AG04450 (cell line): ENCODE measurements around the gene PTP4A1. TPM values are rescaled to one million over a fixed set of nuclear protein-coding genes. Genes with fewer than 3 reads are reported as not detected.

Source experiments
- CTCF ChIA-PET: fragments of 300-600, 350-600 bp; formaldehyde crosslinking; extraction: SDS; loops from one replicate; lab custom pipeline; 2022; ENCODE audit warnings: antibody characterized with exemption, inconsistent platforms; lab: Charles Lee
- POLR2A ChIA-PET: fragments of 350-600 bp; formaldehyde crosslinking; extraction: SDS; loops from one replicate; lab custom pipeline; 2021; ENCODE audit warnings: antibody characterized with exemption, inconsistent platforms; lab: Yijun Ruan, JAX
- DNase-seq: peaks from one replicate; pipeline ENCODE4 v3.0.0-alpha.2; 2011; ENCODE audit warnings: low read depth, low spot score
- H3K27ac ChIP-seq: one replicate; pipeline ENCODE4 v1.5.1; 2012; ENCODE audit warnings: low read depth, low read length, control low read depth
- H3K27me3 ChIP-seq: one replicate; pipeline ENCODE4 v1.6.0; 2012; ENCODE audit warnings: low read length; ENCODE audit not compliant: control insufficient read depth, insufficient read depth
- H3K4me3 ChIP-seq: 2 replicates; pipeline ENCODE4 v1.5.1; 2011; ENCODE audit warnings: mild to moderate bottlenecking, low read depth, low read length, control low read depth
- H3K9me3 ChIP-seq: 2 replicates; pipeline ENCODE4 v1.5.1; 2012; ENCODE audit warnings: low read length; ENCODE audit not compliant: control insufficient read depth, insufficient read depth
- polyA plus RNA-seq: library from polyadenylated mRNA; depleted of rRNA; stranded (reverse); fragments of >200 nt; gene quantifications from 2 replicates; pipeline ENCODE4 v1.2.3, GENCODE V29; 2011
- TF ChIP-seq, protein P1 (sequence below): IDR thresholded peaks from 2 replicates; pipeline ENCODE4 v1.5.1; 2011; ENCODE audit warnings: low read depth, low read length, control low read depth, inconsistent platforms

The PTP4A1 gene
- polyA plus RNA-seq, 1 experiment: 34.3 TPM

GRCh38 chr6:63597141-63598048 is 25.1 kb downstream of the PTP4A1 start:
- TF ChIP-seq, protein P1, sequence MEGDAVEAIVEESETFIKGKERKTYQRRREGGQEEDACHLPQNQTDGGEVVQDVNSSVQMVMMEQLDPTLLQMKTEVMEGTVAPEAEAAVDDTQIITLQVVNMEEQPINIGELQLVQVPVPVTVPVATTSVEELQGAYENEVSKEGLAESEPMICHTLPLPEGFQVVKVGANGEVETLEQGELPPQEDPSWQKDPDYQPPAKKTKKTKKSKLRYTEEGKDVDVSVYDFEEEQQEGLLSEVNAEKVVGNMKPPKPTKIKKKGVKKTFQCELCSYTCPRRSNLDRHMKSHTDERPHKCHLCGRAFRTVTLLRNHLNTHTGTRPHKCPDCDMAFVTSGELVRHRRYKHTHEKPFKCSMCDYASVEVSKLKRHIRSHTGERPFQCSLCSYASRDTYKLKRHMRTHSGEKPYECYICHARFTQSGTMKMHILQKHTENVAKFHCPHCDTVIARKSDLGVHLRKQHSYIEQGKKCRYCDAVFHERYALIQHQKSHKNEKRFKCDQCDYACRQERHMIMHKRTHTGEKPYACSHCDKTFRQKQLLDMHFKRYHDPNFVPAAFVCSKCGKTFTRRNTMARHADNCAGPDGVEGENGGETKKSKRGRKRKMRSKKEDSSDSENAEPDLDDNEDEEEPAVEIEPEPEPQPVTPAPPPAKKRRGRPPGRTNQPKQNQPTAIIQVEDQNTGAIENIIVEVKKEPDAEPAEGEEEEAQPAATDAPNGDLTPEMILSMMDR: no peak
- H3K9me3 ChIP-seq: no peaks in the 10 kb centered on the region
- ChIA-PET CTCF (interaction anchor here (0.7 to 4.7 kb wide), 21 partner anchors 9 to 249 kb away, joined by 3 to 67 read pairs (median 4); partner anchors contain the start of gene PHF3), POLR2A (interaction anchor here (0.7 kb wide), 1 partner anchor 38 kb away, joined by 4 read pairs; the partner anchor contains the start of gene PHF3)
- no peak for DNase-seq
- no peak overlapping the region for H3K27ac ChIP-seq
- peak overlapping the region; percentile 70; the same call in 1 of the 2 replicates for H3K4me3 ChIP-seq
- peaks cover 3% of the 10 kb centered on the region for H3K27me3 ChIP-seq

- Histone ChIP-seq H3K4me3 (peak overlapping the region; percentile 70), H3K9me3 (no peaks in the 10 kb centered on the region), H3K27ac (no peak overlapping the region), H3K27me3 (no peaks in the 10 kb centered on the region)
- ChIA-PET CTCF (interaction anchor here (0.6 to 4.7 kb wide), 47 partner anchors 10 to 425 kb away, joined by 3 to 67 read pairs (median 4); partner anchors contain the start of gene PHF3), POLR2A (interaction anchor here (1.1 kb wide), 1 partner anchor 38 kb away, joined by 3 read pairs; the partner anchor contains the start of gene PHF3)
- no peak for DNase-seq
- TF ChIP-seq, protein P1: peak; percentile 94
Measured at GRCh38 chr6:63598049-63599036, 26.1 kb downstream of the PTP4A1 start.

GRCh38 chr6:63599243-63599642 is 27.0 kb downstream of the PTP4A1 start:
- ChIA-PET POLR2A (no interaction called here), CTCF (interaction anchor here (0.6 to 4.7 kb wide), 28 partner anchors 11 to 426 kb away, joined by 3 to 67 read pairs (median 6); partner anchors contain the start of gene PHF3)
- TF ChIP-seq, protein P1: no peak
- Histone ChIP-seq H3K9me3 (no peaks in the 10 kb centered on the region), H3K27ac (peak overlapping the region; percentile 11), H3K27me3 (no peaks in the 10 kb centered on the region), H3K4me3 (no peak overlapping the region)
- no peak for DNase-seq

DNA sequence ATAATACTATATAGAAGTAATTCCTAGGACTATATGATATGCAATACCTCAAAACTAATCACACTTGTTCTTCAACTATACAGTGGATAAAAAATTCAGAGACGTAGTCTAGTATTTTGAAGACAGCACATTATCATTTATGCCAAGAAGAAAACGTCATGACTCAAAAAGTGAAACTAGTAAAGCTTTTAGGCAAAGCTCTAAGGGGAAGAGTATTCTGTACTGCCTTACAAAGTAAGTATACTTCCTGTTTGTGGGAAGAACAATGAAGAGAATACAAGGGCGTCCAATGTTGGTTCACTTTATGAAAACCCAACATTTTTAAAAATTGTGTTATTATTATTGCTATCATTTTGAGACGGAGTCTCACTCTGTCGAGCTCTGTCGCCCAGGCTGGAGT is 27.9 kb downstream of the PTP4A1 start:
- Histone ChIP-seq H3K27ac (no peak overlapping the region), H3K27me3 (no peaks in the 10 kb centered on the region), H3K4me3 (no peak overlapping the region), H3K9me3 (no peaks in the 10 kb centered on the region)
- CTCF ChIA-PET: interaction anchor here (3.1 to 4.7 kb wide), 2 partner anchors 163 to 248 kb away, joined by 22 to 67 read pairs; no protein-coding TSS in a partner anchor
- TF ChIP-seq, protein P1: no peak
- no peak for DNase-seq
- POLR2A ChIA-PET: interaction anchor here (0.7 kb wide), 1 partner anchor 26 kb away, joined by 5 read pairs; no protein-coding TSS in a partner anchor
